Stomach smooth muscle (tissue), 2 donors: ENCODE results near the gene EXOC3L2.

ENCODE experiments used
- H3K27ac ChIP-seq: one replicate; pipeline ENCODE4 v1.7.0; 2013; ENCODE audit warnings: mild to moderate bottlenecking, low read length, inconsistent platforms
- H3K27me3 ChIP-seq, 2 donors: one replicate each; pipeline ENCODE4 v1.7.0; 2013; ENCODE audit warnings: low read length in 2 of 2; ENCODE audit not compliant: insufficient read depth in 2 of 2, control insufficient read depth in 1 of 2
- H3K36me3 ChIP-seq, 2 donors: one replicate each; pipeline ENCODE4 v1.7.0; 2013; ENCODE audit warnings: low read length in 2 of 2; ENCODE audit not compliant: control insufficient read depth in 2 of 2, insufficient read depth in 2 of 2
- H3K4me1 ChIP-seq: one replicate; pipeline ENCODE4 v1.7.0; 2013; ENCODE audit warnings: low read length; ENCODE audit not compliant: control insufficient read depth, insufficient read depth
- H3K4me3 ChIP-seq, 2 donors: one replicate each; pipeline ENCODE4 v1.7.0; 2013; ENCODE audit warnings: low read length in 2 of 2
- H3K9ac ChIP-seq, 2 donors: one replicate each; pipeline ENCODE4 v1.7.0; 2013; ENCODE audit warnings: low read length in 2 of 2, mild to moderate bottlenecking in 1 of 2
- H3K9me3 ChIP-seq, 2 donors: one replicate each; pipeline ENCODE4 v1.7.0; 2013; ENCODE audit warnings: low read length in 2 of 2; ENCODE audit not compliant: control insufficient read depth in 2 of 2
- donor health status: healthy.
- donor health status: Pancreatic carcinoma.

EXOC3L2 gene

GRCh38 chr19:45222724-45223123, 22.5 kb downstream of the EXOC3L2 start:
- Histone ChIP-seq H3K9me3 (no peaks in the 10 kb centered on the region), H3K27ac (no peak overlapping the region), H3K4me3 (no peak overlapping the region), H3K36me3 (no peaks in the 10 kb centered on the region), H3K4me1 (no peaks in the 10 kb centered on the region), H3K27me3 (peaks cover 15 to 21% of the 10 kb centered on the region in 2 donors), H3K9ac (no peak overlapping the region)

GRCh38 chr19:45218911-45219743, 26.1 kb downstream of the EXOC3L2 start:
- peaks cover 23 to 45% of the 10 kb centered on the region in 2 donors for H3K27me3 ChIP-seq
- H3K4me3 ChIP-seq, result no peak overlapping the region
- no peak overlapping the region for H3K9ac ChIP-seq
- H3K36me3 ChIP-seq, result no peaks in the 10 kb centered on the region
- H3K9me3 ChIP-seq, result no peaks in the 10 kb centered on the region
- H3K27ac ChIP-seq, result no peak overlapping the region
- no peaks in the 10 kb centered on the region for H3K4me1 ChIP-seq

GRCh38 chr19:45218426-45218825, 26.8 kb downstream of the EXOC3L2 start:
- H3K27me3 ChIP-seq, result peaks cover 23 to 47% of the 10 kb centered on the region in 2 donors
- no peaks in the 10 kb centered on the region for H3K4me1 ChIP-seq
- no peaks in the 10 kb centered on the region for H3K36me3 ChIP-seq

DNA sequence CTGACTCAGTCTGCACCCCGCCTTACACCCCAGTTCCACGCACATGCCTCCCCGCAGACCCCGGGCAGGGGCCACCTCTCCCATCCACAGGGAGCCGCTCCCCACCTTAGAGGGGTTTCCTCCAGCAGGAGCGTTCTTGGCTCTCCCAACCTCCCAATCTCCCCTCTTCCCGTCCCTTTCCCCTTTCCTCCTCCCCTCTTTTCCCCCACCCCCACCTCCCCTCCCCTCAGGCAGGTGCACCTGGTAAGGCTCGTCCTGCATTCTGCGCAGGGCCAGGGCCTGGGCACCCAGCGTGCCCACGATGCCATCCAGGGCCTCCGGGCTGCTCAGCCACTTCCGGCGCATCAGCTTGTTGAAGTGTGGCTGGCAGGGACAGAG, 27.3 kb downstream of the EXOC3L2 start:
- Histone ChIP-seq H3K27ac (no peak overlapping the region), H3K36me3 (no peaks in the 10 kb centered on the region), H3K4me1 (no peaks in the 10 kb centered on the region), H3K4me3 (no peak overlapping the region), H3K9me3 (no peaks in the 10 kb centered on the region), H3K9ac (no peak overlapping the region), H3K27me3 (peaks cover 23 to 47% of the 10 kb centered on the region in 2 donors)

More at GRCh38 chr19:45218426-45218825, 26.8 kb downstream of the EXOC3L2 start:
- Histone ChIP-seq H3K9me3 (no peaks in the 10 kb centered on the region), H3K9ac (no peak overlapping the region), H3K4me3 (no peak overlapping the region), H3K27ac (no peak overlapping the region)

GRCh38 chr19:45217193-45217956, 27.8 kb downstream of the EXOC3L2 start:
- Histone ChIP-seq H3K4me1 (no peaks in the 10 kb centered on the region), H3K27me3 (peaks cover 23 to 47% of the 10 kb centered on the region in 2 donors), H3K27ac (no peak overlapping the region), H3K36me3 (no peaks in the 10 kb centered on the region), H3K9me3 (no peaks in the 10 kb centered on the region), H3K4me3 (peak overlapping the region in 1 of 2 donors; percentile 22), H3K9ac (no peak overlapping the region)

DNA sequence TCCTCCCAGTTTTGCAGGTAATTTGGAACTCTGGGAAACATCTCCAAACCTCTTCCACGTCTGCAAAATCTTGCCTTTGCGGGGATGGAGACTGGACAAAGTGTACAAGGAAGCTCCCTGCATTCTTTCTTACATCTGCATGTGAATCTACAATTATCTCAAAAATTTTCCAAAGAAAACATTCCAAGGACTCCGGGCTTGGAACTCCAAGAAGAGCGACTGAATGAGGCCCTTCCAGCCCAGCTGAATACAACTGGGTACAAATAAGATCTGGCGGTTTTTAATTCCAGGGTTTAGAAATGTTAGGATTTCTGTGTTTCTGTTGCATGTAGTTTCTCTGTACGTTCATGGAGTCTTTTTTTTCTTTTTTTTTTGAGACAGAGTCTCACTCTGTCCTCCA, 28.5 kb downstream of the EXOC3L2 start:
- Histone ChIP-seq H3K4me1 (peaks cover 6% of the 10 kb centered on the region), H3K27me3 (peaks cover 23 to 51% of the 10 kb centered on the region in 2 donors), H3K36me3 (no peaks in the 10 kb centered on the region), H3K9me3 (no peaks in the 10 kb centered on the region), H3K4me3 (no peak overlapping the region), H3K9ac (no peak overlapping the region), H3K27ac (no peak overlapping the region)

GRCh38 chr19:45215391-45216191, 29.6 kb downstream of the EXOC3L2 start:
- H3K36me3 ChIP-seq, result no peaks in the 10 kb centered on the region
- peaks cover 22 to 48% of the 10 kb centered on the region in 2 donors for H3K27me3 ChIP-seq

GRCh38 chr19:45213031-45213430, 32.2 kb downstream of the EXOC3L2 start:
- peaks cover 7% of the 10 kb centered on the region for H3K4me1 ChIP-seq
- no peak overlapping the region for H3K9ac ChIP-seq
- H3K4me3 ChIP-seq, result no peak overlapping the region
- H3K9me3 ChIP-seq, result no peaks in the 10 kb centered on the region
- no peaks in the 10 kb centered on the region for H3K36me3 ChIP-seq
- H3K27me3 ChIP-seq, result peaks cover 16 to 37% of the 10 kb centered on the region in 2 donors
- H3K27ac ChIP-seq, result no peak overlapping the region

More at GRCh38 chr19:45215391-45216191, 29.6 kb downstream of the EXOC3L2 start:
- Histone ChIP-seq H3K27ac (no peak overlapping the region), H3K9me3 (no peaks in the 10 kb centered on the region), H3K4me3 (no peak overlapping the region), H3K9ac (no peak overlapping the region), H3K4me1 (peaks cover 7% of the 10 kb centered on the region)

DNA sequence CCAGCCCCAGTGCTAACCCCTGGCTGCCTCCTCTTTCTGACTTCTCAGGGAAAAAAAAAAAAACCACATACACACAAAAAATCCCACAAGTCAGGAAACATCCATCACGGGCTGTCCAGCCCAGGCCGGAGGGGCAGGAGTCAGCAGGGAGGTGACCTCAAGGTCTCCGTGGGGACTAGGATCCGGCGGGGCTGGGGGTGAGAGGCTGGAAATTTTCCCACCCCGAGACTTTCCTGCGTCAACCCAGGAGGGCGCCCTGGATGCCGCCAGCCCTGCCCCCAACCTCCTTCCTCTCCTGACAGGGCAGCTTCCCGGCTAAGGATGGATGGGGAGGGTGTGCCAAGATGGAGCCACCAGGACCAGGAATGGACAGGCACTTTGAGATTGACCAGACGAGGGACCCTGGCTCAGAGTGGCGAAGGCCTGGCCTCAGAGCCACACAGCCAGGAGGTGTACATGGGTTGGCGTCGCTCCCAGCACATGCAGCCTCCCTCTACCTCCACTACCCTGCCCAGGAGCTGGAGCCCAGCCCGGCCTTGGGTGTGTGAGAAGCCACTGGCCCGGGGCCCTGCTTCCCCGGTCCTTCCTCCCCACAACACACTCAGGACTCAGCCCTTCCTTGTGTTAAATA, 33.3 kb downstream of the EXOC3L2 start:
- Histone ChIP-seq H3K27me3 (peaks cover 8 to 25% of the 10 kb centered on the region in 2 donors), H3K27ac (no peak overlapping the region), H3K4me1 (peaks cover 7% of the 10 kb centered on the region), H3K9me3 (no peaks in the 10 kb centered on the region), H3K9ac (no peak overlapping the region), H3K4me3 (no peak overlapping the region), H3K36me3 (no peaks in the 10 kb centered on the region)

- Histone ChIP-seq H3K4me3 (no peak overlapping the region), H3K9ac (no peak overlapping the region), H3K9me3 (no peaks in the 10 kb centered on the region), H3K27ac (no peak overlapping the region), H3K36me3 (no peaks in the 10 kb centered on the region), H3K27me3 (no peaks in the 10 kb centered on the region), H3K4me1 (no peaks in the 10 kb centered on the region)
These were observed 38.9 kb downstream of the EXOC3L2 start for GRCh38 chr19:45206328-45206727.
